Uterus (tissue), 4 donors: ENCODE measurements around the gene UGT1A6. TPM values are rescaled to one million over a fixed set of nuclear protein-coding genes. Genes with fewer than 3 reads are reported as not detected.
"Not testable (repeated sequence)": the region's sequence is repeated elsewhere in the genome, so short reads cannot be mapped to it uniquely, and the experiment has no call there.

Source experiments
- DNase-seq, 2 donors: peaks; one replicate each; pipeline ENCODE4 v3.0.0-alpha.2; 2019 to 2020
- H3K27ac ChIP-seq, 2 donors: fragments of 200-600 bp; sonication (generic); 1 replicate in 1 of 2; 2 replicates in 1 of 2; pipeline ENCODE4 v1.5.1; 2016 to 2018
- H3K27me3 ChIP-seq, 2 donors: fragments of 200-600 bp; sonication (generic); one replicate each; pipeline ENCODE4 v1.5.1; 2018 to 2019; ENCODE audit warnings: control low read depth in 1 of 2
- H3K36me3 ChIP-seq, 2 donors: fragments of 200-600 bp; sonication (generic); one replicate each; pipeline ENCODE4 v1.5.1; 2019; ENCODE audit warnings: control low read depth in 1 of 2
- H3K4me1 ChIP-seq, 2 donors: fragments of 200-600 bp; sonication (generic); one replicate each; pipeline ENCODE4 v1.5.1; 2018 to 2019; ENCODE audit warnings: control low read depth in 1 of 2
- H3K4me3 ChIP-seq, 2 donors: fragments of 200-600 bp; sonication (generic); 1 replicate in 1 of 2; 2 replicates in 1 of 2; pipeline ENCODE4 v1.5.1; 2018 to 2019; ENCODE audit warnings: mild to moderate bottlenecking in 1 of 2
- H3K9me3 ChIP-seq, 2 donors: fragments of 200-600 bp; sonication (generic); one replicate each; pipeline ENCODE4 v1.5.1; 2019; ENCODE audit warnings: control low read depth in 1 of 2
- POLR2A ChIP-seq, 2 donors: fragments of 450-650 bp; IDR thresholded peaks; one replicate each; pipeline ENCODE4 v1.6.1; 2016; ENCODE audit warnings: antibody characterized with exemption in 2 of 2, mild to moderate bottlenecking in 1 of 2, moderate library complexity in 1 of 2
- intact Hi-C: fragments of 100-400 bp; cut with DNase I; formaldehyde crosslinking; loops from one replicate; pipeline ENCODE4 v1.15.1; 2023; ENCODE audit warnings: low total_unique reads
- total RNA-seq, 4 donors: library from RNA; depleted of rRNA in 3 of 4; stranded (reverse); fragments of >200 nt in 3 of 4; gene quantifications; one replicate each; pipeline versions ENCODE4 v1.1.0 to v1.2.4, GENCODE V29; 2014 to 2023
- TF ChIP-seq, protein P1 (sequence below), 4 experiments: fragments of 200-600 bp in 2 of 4; fragments of 450-650 bp in 2 of 4; sonication (generic) in 2 of 4; IDR thresholded peaks; one replicate each; pipeline ENCODE4 v1.5.1; 2016 to 2019; ENCODE audit warnings: antibody characterized with exemption in 4 of 4, mild to moderate bottlenecking in 2 of 4, moderate library complexity in 1 of 4
- donor health status: DM: yes; HTN: yes; CAD: no.

Gene UGT1A6
- total RNA-seq, 4 donors from 2014 or later, result not detected

GRCh38 chr2:233745073-233745755 lies 52.5 kb downstream of the UGT1A6 start:
- no peaks in the 10 kb centered on the region for H3K27me3 ChIP-seq

DNA sequence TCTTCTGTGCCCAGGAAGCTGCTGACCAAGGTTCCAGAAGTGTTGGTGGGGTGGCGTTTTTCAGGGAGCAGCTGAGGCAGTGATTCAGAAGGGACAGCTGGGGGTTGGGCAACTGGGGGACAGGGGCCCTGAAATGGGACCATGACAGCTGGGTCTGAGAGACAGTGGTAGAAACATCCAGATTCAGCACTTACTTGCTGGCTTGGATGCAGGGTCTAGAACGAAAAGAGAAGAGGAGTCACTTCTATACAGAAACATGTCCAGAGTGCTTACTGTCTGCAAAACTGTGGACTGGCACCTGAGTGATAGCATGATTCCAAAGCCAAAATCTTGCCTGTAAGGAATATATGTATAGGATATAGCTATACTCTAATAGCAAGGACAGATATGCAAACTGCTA lies 53.1 kb downstream of the UGT1A6 start:
- H3K36me3 ChIP-seq, DNase-seq, H3K27me3 ChIP-seq, H3K27ac ChIP-seq, H3K4me3 ChIP-seq, H3K4me1 ChIP-seq, H3K9me3 ChIP-seq, intact Hi-C loops: not testable (repeated sequence)

More at GRCh38 chr2:233745073-233745755, 52.5 kb downstream of the UGT1A6 start:
- H3K36me3 ChIP-seq, result no peaks in the 10 kb centered on the region
- H3K4me3 ChIP-seq, result no peak overlapping the region
- no peak overlapping the region for H3K27ac ChIP-seq
- DNase-seq, result no peak
- no peaks in the 10 kb centered on the region for H3K4me1 ChIP-seq
- no peaks in the 10 kb centered on the region for H3K9me3 ChIP-seq
- TF ChIP-seq POLR2A (IDR thresholded peaks at IDR 0.05), result no peak
- intact Hi-C loops, result no loop called here

DNA sequence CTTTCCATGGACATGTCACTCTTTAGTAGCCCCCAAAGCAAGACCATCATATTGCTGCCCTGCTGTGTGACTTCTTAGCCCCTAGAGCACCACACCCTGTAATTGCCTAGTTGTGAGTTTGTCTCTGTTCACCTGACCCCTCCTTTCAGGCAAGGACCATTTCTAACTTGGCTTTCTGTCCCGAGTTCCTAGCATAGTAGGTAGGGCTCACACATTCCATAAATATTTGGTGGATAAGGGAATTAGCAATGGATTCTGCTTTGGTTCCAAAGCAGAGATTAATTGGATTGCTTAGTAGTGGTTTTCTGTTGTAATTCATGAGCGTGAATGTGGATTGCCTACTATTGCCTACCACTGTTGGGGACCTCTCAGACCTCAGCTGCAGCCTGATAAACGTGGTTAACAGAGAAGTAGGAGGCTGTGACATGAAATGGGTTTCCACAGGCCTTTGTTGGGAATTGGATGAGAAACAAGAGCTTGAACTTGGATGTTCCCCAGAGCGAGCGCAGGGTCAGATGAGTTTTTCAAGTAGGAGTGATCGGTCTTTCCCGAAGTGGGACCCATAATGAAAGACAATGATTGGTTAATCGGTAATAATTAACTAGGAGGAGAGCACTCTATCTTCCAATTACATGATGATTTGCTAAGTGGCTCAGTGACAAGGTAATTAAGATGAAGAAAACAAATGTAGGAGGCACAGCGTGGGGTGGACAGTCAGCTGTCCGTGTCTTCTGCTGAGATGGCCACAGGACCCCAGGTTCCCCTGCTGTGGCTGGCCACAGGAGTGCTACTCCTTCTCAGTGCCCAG lies 54.0 kb downstream of the UGT1A6 start:
- Histone ChIP-seq H3K9me3 (no peaks in the 10 kb centered on the region), H3K4me1 (no peaks in the 10 kb centered on the region), H3K27ac (no peak overlapping the region), H3K4me3 (no peak overlapping the region), H3K27me3 (no peaks in the 10 kb centered on the region), H3K36me3 (no peaks in the 10 kb centered on the region)
- intact Hi-C loops, result no loop called here
- no peak for TF ChIP-seq POLR2A (IDR thresholded peaks at IDR 0.05)
- TF ChIP-seq, protein P1, sequence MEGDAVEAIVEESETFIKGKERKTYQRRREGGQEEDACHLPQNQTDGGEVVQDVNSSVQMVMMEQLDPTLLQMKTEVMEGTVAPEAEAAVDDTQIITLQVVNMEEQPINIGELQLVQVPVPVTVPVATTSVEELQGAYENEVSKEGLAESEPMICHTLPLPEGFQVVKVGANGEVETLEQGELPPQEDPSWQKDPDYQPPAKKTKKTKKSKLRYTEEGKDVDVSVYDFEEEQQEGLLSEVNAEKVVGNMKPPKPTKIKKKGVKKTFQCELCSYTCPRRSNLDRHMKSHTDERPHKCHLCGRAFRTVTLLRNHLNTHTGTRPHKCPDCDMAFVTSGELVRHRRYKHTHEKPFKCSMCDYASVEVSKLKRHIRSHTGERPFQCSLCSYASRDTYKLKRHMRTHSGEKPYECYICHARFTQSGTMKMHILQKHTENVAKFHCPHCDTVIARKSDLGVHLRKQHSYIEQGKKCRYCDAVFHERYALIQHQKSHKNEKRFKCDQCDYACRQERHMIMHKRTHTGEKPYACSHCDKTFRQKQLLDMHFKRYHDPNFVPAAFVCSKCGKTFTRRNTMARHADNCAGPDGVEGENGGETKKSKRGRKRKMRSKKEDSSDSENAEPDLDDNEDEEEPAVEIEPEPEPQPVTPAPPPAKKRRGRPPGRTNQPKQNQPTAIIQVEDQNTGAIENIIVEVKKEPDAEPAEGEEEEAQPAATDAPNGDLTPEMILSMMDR (IDR thresholded peaks at IDR 0.05), result no peak
- no peak for DNase-seq

GRCh38 chr2:233747283-233747544 lies 54.5 kb downstream of the UGT1A6 start:
- Histone ChIP-seq H3K4me1 (no peaks in the 10 kb centered on the region), H3K27ac (no peak overlapping the region), H3K9me3 (no peaks in the 10 kb centered on the region), H3K36me3 (no peaks in the 10 kb centered on the region), H3K4me3 (no peak overlapping the region), H3K27me3 (no peaks in the 10 kb centered on the region)
- intact Hi-C loops, result no loop called here
- DNase-seq, result no peak
- TF ChIP-seq, protein P1 (IDR thresholded peaks at IDR 0.05), result no peak
- TF ChIP-seq POLR2A (IDR thresholded peaks at IDR 0.05), result no peak

DNA sequence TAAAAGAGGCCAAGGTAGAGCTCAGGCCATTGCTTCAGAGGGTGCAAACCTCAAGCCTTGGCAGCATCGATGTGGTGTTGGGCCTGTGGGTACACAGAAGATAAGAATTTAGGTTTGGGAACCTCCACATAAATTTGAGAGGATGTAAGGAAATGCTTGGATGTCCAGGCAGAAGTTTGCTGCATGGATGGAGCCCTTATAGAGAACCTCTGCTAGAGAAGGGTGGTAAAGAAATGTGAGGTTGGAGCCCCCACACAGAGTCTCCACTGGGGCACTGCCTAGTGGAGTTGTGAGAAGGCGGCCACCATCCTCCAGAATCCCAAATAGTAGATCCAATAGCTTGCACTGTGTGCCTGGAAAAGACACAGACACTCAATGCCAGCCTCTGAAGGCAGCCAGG lies 58.0 kb downstream of the UGT1A6 start:
- DNase-seq, H3K4me1 ChIP-seq, H3K27me3 ChIP-seq, H3K36me3 ChIP-seq, intact Hi-C loops, H3K27ac ChIP-seq, H3K4me3 ChIP-seq, H3K9me3 ChIP-seq: not testable (repeated sequence)

DNA sequence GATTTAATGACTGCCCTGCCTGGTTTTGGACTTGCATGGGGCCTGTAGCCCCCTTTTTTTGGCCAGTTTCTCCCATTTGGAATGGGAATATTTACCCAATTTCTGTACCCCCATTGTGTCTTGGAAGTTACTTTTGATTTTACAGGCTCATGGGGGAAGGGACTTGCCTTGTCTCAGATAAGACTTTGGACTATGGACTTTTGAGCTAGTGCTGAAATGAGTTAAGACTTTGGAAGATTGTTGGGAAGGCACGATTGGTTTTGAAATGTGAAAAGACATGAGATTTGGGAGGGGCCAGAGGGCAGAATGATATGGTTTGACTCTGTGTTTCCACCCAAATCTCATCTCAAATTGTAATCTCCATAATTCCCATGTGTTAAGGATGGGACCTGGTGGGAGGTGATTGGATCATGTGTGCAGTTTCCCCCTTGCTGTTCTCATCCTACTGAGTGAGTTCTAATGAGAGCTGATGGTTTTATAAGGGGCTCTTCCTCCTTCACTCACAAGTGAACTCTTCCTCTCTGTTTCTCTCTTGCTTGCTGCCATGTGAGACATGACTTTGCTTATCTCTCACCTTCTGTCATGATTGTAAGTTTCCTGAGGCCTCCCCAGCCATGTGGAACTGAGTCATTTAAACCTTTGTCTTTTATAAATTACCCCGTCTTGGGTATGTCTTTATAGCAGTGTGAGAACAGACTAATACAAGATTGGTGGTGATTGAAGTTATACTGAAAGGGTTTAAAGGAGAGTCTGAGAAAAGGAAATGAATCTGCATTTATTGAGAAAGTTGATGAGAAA lies 58.7 kb downstream of the UGT1A6 start:
- H3K4me1 ChIP-seq, result not testable (repeated sequence)

More for the DNA sequence above, 58.7 kb downstream of the UGT1A6 start:
- intact Hi-C loops, H3K27me3 ChIP-seq, H3K27ac ChIP-seq, H3K4me3 ChIP-seq, H3K9me3 ChIP-seq, H3K36me3 ChIP-seq, DNase-seq: not testable (repeated sequence)
